DOHH2 (cell line): ENCODE data around the gene SMCHD1.

ENCODE experiments used
- CTCF ChIP-seq: fragments of 200-600 bp; sonication (generic); IDR thresholded peaks from one replicate; pipeline ENCODE4 v1.5.1; 2014; ENCODE audit warnings: antibody characterized with exemption, mild to moderate bottlenecking, low read depth, low read length; ENCODE audit not compliant: poor library complexity, severe bottlenecking
- EZH2phosphoT487 ChIP-seq: fragments of 200-600 bp; sonication (generic); IDR thresholded peaks from 2 replicates; pipeline ENCODE4 v1.6.1; 2017; ENCODE audit warnings: borderline replicate concordance, mild to moderate bottlenecking, antibody characterized with exemption, low read length, moderate library complexity, mixed read lengths

GRCh38 chr18:2839202-2839601 lies 183.7 kb downstream of the SMCHD1 start:
- TF ChIP-seq CTCF = no peak
- TF ChIP-seq EZH2phosphoT487 = no peak
